ENCODE results near the gene AP4M1.

The AP4M1 gene

GRCh38 chr7:100101016-100101862 lies at the start of gene AP4M1, which contains the start of gene MCM7:
Gene AP4M1, plus strand, starts transcription at chr7:100101643. Its CDS starts 72 bp downstream, at chr7:100101715.
Gene MCM7, minus strand, starts transcription at chr7:100101397. Its CDS starts 103 bp downstream, at chr7:100101294.
- peak; percentile 99 for DNase-seq (ENCODE audit: low spot score)
- Histone ChIP-seq H3K4me1 (ENCODE audit: insufficient read depth, poor library complexity, severe bottlenecking) (peaks cover 4% of the 10 kb centered on the region), H3K27me3 (ENCODE audit: insufficient read depth, poor library complexity, severe bottlenecking) (no peaks in the 10 kb centered on the region), H3K27ac (ENCODE audit: poor library complexity, severe bottlenecking) (peak within 1 kb of the TSS; percentile 94), H3K36me3 (ENCODE audit: low read depth) (peaks cover 45% of the 10 kb centered on the region), H3K4me3 (ENCODE audit: severe bottlenecking) (peak within 1 kb of the TSS; percentile 88), H3K9me3 (ENCODE audit: severe bottlenecking) (no peaks in the 10 kb centered on the region)
- TF ChIP-seq CTCF (IDR thresholded peaks at IDR 0.05; ENCODE audit: poor library complexity, severe bottlenecking): no peak
- ATAC-seq (ENCODE audit: low read depth): peak; percentile 89

- ATAC-seq (ENCODE audit: low read depth) (peak; percentile 70), DNase-seq (ENCODE audit: low spot score) (no peak)
- TF ChIP-seq CTCF (IDR thresholded peaks at IDR 0.05; ENCODE audit: poor library complexity, severe bottlenecking): peak; percentile 51
- Histone ChIP-seq H3K4me1 (ENCODE audit: insufficient read depth, poor library complexity, severe bottlenecking) (peaks cover 3% of the 10 kb centered on the region), H3K9me3 (ENCODE audit: severe bottlenecking) (no peaks in the 10 kb centered on the region), H3K4me3 (ENCODE audit: severe bottlenecking) (no peak overlapping the region), H3K36me3 (ENCODE audit: low read depth) (peaks cover 19% of the 10 kb centered on the region), H3K27ac (ENCODE audit: poor library complexity, severe bottlenecking) (no peak overlapping the region), H3K27me3 (ENCODE audit: insufficient read depth, poor library complexity, severe bottlenecking) (no peaks in the 10 kb centered on the region)
Observed at GRCh38 chr7:100053215-100053614, 48.2 kb upstream of the AP4M1 start.

GRCh38 chr7:100057006-100057405 lies 44.4 kb upstream of the AP4M1 start:
- ATAC-seq (ENCODE audit: low read depth) (no peak), DNase-seq (ENCODE audit: low spot score) (no peak)
- Histone ChIP-seq H3K36me3 (ENCODE audit: low read depth) (peaks cover 35% of the 10 kb centered on the region), H3K9me3 (ENCODE audit: severe bottlenecking) (no peaks in the 10 kb centered on the region), H3K27me3 (ENCODE audit: insufficient read depth, poor library complexity, severe bottlenecking) (no peaks in the 10 kb centered on the region), H3K27ac (ENCODE audit: poor library complexity, severe bottlenecking) (no peak overlapping the region), H3K4me3 (ENCODE audit: severe bottlenecking) (no peak overlapping the region), H3K4me1 (ENCODE audit: insufficient read depth, poor library complexity, severe bottlenecking) (no peaks in the 10 kb centered on the region)
- no peak for TF ChIP-seq CTCF (IDR thresholded peaks at IDR 0.05; ENCODE audit: poor library complexity, severe bottlenecking)

GRCh38 chr7:100059251-100059739 lies 42.1 kb upstream of the AP4M1 start:
- no peak for ATAC-seq (ENCODE audit: low read depth)
- no peak for TF ChIP-seq CTCF (IDR thresholded peaks at IDR 0.05; ENCODE audit: poor library complexity, severe bottlenecking)
- no peak for DNase-seq (ENCODE audit: low spot score)
- Histone ChIP-seq H3K9me3 (ENCODE audit: severe bottlenecking) (no peaks in the 10 kb centered on the region), H3K36me3 (ENCODE audit: low read depth) (peaks cover 52% of the 10 kb centered on the region), H3K27ac (ENCODE audit: poor library complexity, severe bottlenecking) (no peak overlapping the region), H3K27me3 (ENCODE audit: insufficient read depth, poor library complexity, severe bottlenecking) (no peaks in the 10 kb centered on the region), H3K4me3 (ENCODE audit: severe bottlenecking) (no peak overlapping the region), H3K4me1 (ENCODE audit: insufficient read depth, poor library complexity, severe bottlenecking) (no peaks in the 10 kb centered on the region)

All from RWPE2 (cell line).